ENCODE data around the gene SRXN1.

The SRXN1 gene

GRCh38 chr20:611843-612185 lies 41.2 kb downstream of the SRXN1 start:
- Histone ChIP-seq H3K27me3 (ENCODE audit: insufficient read depth, poor library complexity, severe bottlenecking) (peaks cover 45% of the 10 kb centered on the region), H3K4me3 (replicated peaks; ENCODE audit: insufficient read depth, low read length) (no peak overlapping the region), H3K27ac (replicated peaks) (no peak overlapping the region)
- no peak for TF ChIP-seq REST (IDR thresholded peaks at IDR 0.05; ENCODE audit: insufficient replicate concordance, low read depth)
- no peak for TF ChIP-seq GABPA (IDR thresholded peaks at IDR 0.05; ENCODE audit: low read depth)
- no peak for TF ChIP-seq SPI1 (IDR thresholded peaks at IDR 0.05; ENCODE audit: borderline replicate concordance, low read depth)
- no peak for TF ChIP-seq CTCF (IDR thresholded peaks at IDR 0.05; ENCODE audit: insufficient read depth, low read length)
- no peak for TF ChIP-seq POLR2AphosphoS5 (IDR thresholded peaks at IDR 0.05; ENCODE audit: low read depth)
- no peak for DNase-seq (ENCODE audit: low read depth in 1 of 2, low spot score in 1 of 2)

- Histone ChIP-seq H3K27ac (replicated peaks) (no peak overlapping the region), H3K27me3 (ENCODE audit: insufficient read depth, poor library complexity, severe bottlenecking) (peaks cover 47% of the 10 kb centered on the region), H3K4me3 (replicated peaks; ENCODE audit: insufficient read depth, low read length) (no peak overlapping the region)
- no peak for DNase-seq (ENCODE audit: low read depth in 1 of 2, low spot score in 1 of 2)
- no peak for TF ChIP-seq REST (IDR thresholded peaks at IDR 0.05; ENCODE audit: insufficient replicate concordance, low read depth)
- no peak for TF ChIP-seq GABPA (IDR thresholded peaks at IDR 0.05; ENCODE audit: low read depth)
- TF ChIP-seq SPI1 (IDR thresholded peaks at IDR 0.05; ENCODE audit: borderline replicate concordance, low read depth): no peak
- TF ChIP-seq CTCF (IDR thresholded peaks at IDR 0.05; ENCODE audit: insufficient read depth, low read length): no peak
- no peak for TF ChIP-seq POLR2AphosphoS5 (IDR thresholded peaks at IDR 0.05; ENCODE audit: low read depth)
Observed at GRCh38 chr20:611047-611842, 41.8 kb downstream of the SRXN1 start.

- Histone ChIP-seq H3K4me3 (replicated peaks; ENCODE audit: insufficient read depth, low read length) (no peak within 1 kb of the TSS), H3K27ac (replicated peaks) (no peak within 1 kb of the TSS), H3K27me3 (ENCODE audit: insufficient read depth, poor library complexity, severe bottlenecking) (peaks cover 41% of the 10 kb centered on the region)
- no peak for TF ChIP-seq SPI1 (IDR thresholded peaks at IDR 0.05; ENCODE audit: borderline replicate concordance, low read depth)
- no peak for TF ChIP-seq GABPA (IDR thresholded peaks at IDR 0.05; ENCODE audit: low read depth)
- TF ChIP-seq CTCF (IDR thresholded peaks at IDR 0.05; ENCODE audit: insufficient read depth, low read length): no peak
- TF ChIP-seq POLR2AphosphoS5 (IDR thresholded peaks at IDR 0.05; ENCODE audit: low read depth): no peak
- TF ChIP-seq REST (IDR thresholded peaks at IDR 0.05; ENCODE audit: insufficient replicate concordance, low read depth): no peak
- no peak for DNase-seq (ENCODE audit: low read depth in 1 of 2, low spot score in 1 of 2)
Observed at GRCh38 chr20:610130-611046, 42.6 kb downstream of the SRXN1 start, which contains the start of gene TCF15. TCF15 (minus strand) TSS chr20:610309; CDS start chr20:610237, 72 bp downstream.
